Ovary (tissue), 3 donors: Measurements from ENCODE around the gene STEAP1B.

Source experiments
- EP300 ChIP-seq: sonication (generic); formaldehyde crosslinking; IDR thresholded peaks from one replicate; pipeline ENCODE4 v1.6.1; 2017; ENCODE audit warnings: antibody characterized with exemption
- TF ChIP-seq, protein P1 (sequence below), 3 donors: fragments of 450-650 bp in 2 of 3; fragments of 200-600 bp in 1 of 3; IDR thresholded peaks; one replicate each; pipeline versions ENCODE4 v1.5.1 to v1.8.0; 2016 to 2022; ENCODE audit warnings: antibody characterized with exemption in 3 of 3, mild to moderate bottlenecking in 1 of 3
- donor health status: DM: no; HTN: no; CAD: no.

DNA sequence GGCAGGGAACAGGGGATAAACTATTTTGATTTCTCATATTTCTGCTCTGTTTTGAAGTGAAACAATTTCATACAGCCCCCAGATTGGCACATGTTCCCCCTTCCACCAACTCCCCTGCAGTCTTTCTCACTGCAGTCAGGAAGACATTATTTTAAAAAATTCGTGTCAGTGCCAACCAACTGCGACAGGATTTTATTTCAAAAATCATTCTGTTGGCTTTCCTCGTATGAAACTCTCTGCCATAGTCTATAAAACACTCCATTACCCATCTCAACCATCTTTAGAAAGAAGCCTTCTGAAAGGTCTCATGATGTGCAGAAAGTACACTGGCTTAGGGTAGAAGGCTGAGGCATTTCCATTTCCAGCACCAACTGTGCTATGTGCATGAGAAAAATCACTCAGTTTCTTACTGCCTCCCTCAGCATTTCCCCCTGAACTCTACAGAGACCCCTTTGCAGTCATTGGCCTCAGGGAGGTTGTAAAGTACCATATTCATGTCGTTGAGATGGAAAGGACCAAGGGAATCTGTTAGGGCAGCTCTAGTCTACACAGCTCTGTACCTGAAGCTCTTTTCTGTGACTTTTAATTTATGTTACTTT lies 46.9 kb downstream of the STEAP1B start:
- TF ChIP-seq, protein P1, sequence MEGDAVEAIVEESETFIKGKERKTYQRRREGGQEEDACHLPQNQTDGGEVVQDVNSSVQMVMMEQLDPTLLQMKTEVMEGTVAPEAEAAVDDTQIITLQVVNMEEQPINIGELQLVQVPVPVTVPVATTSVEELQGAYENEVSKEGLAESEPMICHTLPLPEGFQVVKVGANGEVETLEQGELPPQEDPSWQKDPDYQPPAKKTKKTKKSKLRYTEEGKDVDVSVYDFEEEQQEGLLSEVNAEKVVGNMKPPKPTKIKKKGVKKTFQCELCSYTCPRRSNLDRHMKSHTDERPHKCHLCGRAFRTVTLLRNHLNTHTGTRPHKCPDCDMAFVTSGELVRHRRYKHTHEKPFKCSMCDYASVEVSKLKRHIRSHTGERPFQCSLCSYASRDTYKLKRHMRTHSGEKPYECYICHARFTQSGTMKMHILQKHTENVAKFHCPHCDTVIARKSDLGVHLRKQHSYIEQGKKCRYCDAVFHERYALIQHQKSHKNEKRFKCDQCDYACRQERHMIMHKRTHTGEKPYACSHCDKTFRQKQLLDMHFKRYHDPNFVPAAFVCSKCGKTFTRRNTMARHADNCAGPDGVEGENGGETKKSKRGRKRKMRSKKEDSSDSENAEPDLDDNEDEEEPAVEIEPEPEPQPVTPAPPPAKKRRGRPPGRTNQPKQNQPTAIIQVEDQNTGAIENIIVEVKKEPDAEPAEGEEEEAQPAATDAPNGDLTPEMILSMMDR (IDR thresholded peaks at IDR 0.05), result no peak
- no peak for TF ChIP-seq EP300
